WTC11 (cell line): ENCODE measurements around the gene RDH8.

Experiments used
- CREB1 ChIP-seq: sonication (generic); formaldehyde crosslinking; IDR thresholded peaks from 2 replicates; pipeline ENCODE4 v1.8.0; 2023; ENCODE audit warnings: mild to moderate bottlenecking, missing genetic modification reagents
- CTCF ChIP-seq: fragments of 200-600 bp; IDR thresholded peaks from 2 replicates; pipeline ENCODE4 v1.8.0; 2022; ENCODE audit warnings: antibody characterized with exemption
- E2F1 ChIP-seq: sonication (generic); formaldehyde crosslinking; IDR thresholded peaks from 2 replicates; pipeline ENCODE4 v1.8.0; 2022; ENCODE audit warnings: mild to moderate bottlenecking, missing genetic modification reagents
- FOXP4 ChIP-seq: sonication (generic); formaldehyde crosslinking; IDR thresholded peaks from 2 replicates; pipeline ENCODE4 v1.8.0; 2022; ENCODE audit warnings: mild to moderate bottlenecking, missing genetic modification reagents
- NFYB ChIP-seq: sonication (generic); formaldehyde crosslinking; conservative IDR thresholded peaks from 2 replicates; pipeline ENCODE4 v1.8.0; 2022; ENCODE audit warnings: low read depth, missing genetic modification reagents
- NR3C1 ChIP-seq: sonication (generic); formaldehyde crosslinking; conservative IDR thresholded peaks from 2 replicates; pipeline ENCODE4 v1.8.1; 2023; ENCODE audit warnings: low read depth, mild to moderate bottlenecking, missing genetic modification reagents
- SOX15 ChIP-seq: fragments of 250-450 bp; sonication (Bioruptor Pico); IDR thresholded peaks from 2 replicates; pipeline ENCODE4 v1.9.0; 2021; ENCODE audit warnings: mild to moderate bottlenecking
- USF1 ChIP-seq: sonication (generic); formaldehyde crosslinking; IDR thresholded peaks from 2 replicates; pipeline ENCODE4 v1.8.0; 2022; ENCODE audit warnings: mild to moderate bottlenecking, missing genetic modification reagents
- ZNF121 ChIP-seq: sonication (generic); formaldehyde crosslinking; IDR thresholded peaks from 2 replicates; pipeline ENCODE4 v1.8.0; 2023; ENCODE audit warnings: missing genetic modification reagents

- no peak for TF ChIP-seq NR3C1 (CRISPR knock-in tag)
- TF ChIP-seq CREB1 (CRISPR knock-in tag) = no peak
- TF ChIP-seq CTCF = no peak
- TF ChIP-seq NFYB (CRISPR knock-in tag) = no peak
- no peak for TF ChIP-seq USF1 (CRISPR knock-in tag)
- TF ChIP-seq FOXP4 (CRISPR knock-in tag) = no peak
- TF ChIP-seq ZNF121 (CRISPR knock-in tag) = no peak
- TF ChIP-seq E2F1 (CRISPR knock-in tag) = no peak
- TF ChIP-seq SOX15 (CRISPR knock-in tag) = no peak
Observed at GRCh38 chr19:10026744-10027143, 13.5 kb downstream of the RDH8 start.
